HG03457 (cell line): Measurements from ENCODE around the gene C1R.

ENCODE experiments used
- ATAC-seq: cut with Tn5 transposase; IDR thresholded peaks from one replicate; pipeline ENCODE4 v1.9.1; 2021; ENCODE audit warnings: moderate number of reproducible peaks; ENCODE audit not compliant: unreplicated experiment

The C1R gene

GRCh38 chr12:7100239-7100638 is 8.0 kb upstream of the C1R start:
- no peak for ATAC-seq

GRCh38 chr12:7099290-7099996 is 7.2 kb upstream of the C1R start:
- ATAC-seq = no peak

GRCh38 chr12:7096979-7097378 is 4.7 kb upstream of the C1R start:
- no peak for ATAC-seq

GRCh38 chr12:7096006-7096932 is 4.0 kb upstream of the C1R start:
- no peak for ATAC-seq

- no peak for ATAC-seq
Observed at GRCh38 chr12:7093892-7094291, 1.6 kb upstream of the C1R start.

GRCh38 chr12:7093486-7093885 is 1.2 kb upstream of the C1R start:
- ATAC-seq = no peak

- ATAC-seq = no peak
Observed at GRCh38 chr12:7092986-7093460, 778 bp upstream of the C1R start.

GRCh38 chr12:7091660-7092228 is 501 bp downstream of the C1R start:
- no peak for ATAC-seq

GRCh38 chr12:7091171-7091570 is 1.1 kb downstream of the C1R start:
- no peak for ATAC-seq

GRCh38 chr12:7090222-7090998 is 1.8 kb downstream of the C1R start:
- no peak for ATAC-seq

- ATAC-seq = no peak
Observed at GRCh38 chr12:7089196-7089871, 2.9 kb downstream of the C1R start.

- no peak for ATAC-seq
Observed at GRCh38 chr12:7083125-7083524, 9.1 kb downstream of the C1R start.

- ATAC-seq = no peak
Observed at GRCh38 chr12:7081037-7081436, 11.2 kb downstream of the C1R start.

- no peak for ATAC-seq
Observed at GRCh38 chr12:7079826-7080125, 12.5 kb downstream of the C1R start.

- ATAC-seq = no peak
Observed at GRCh38 chr12:7078163-7078562, 14.1 kb downstream of the C1R start.

- no peak for ATAC-seq
Observed at GRCh38 chr12:7076493-7076892, 15.8 kb downstream of the C1R start.

- ATAC-seq = no peak
Observed at GRCh38 chr12:7075939-7076338, 16.3 kb downstream of the C1R start.

GRCh38 chr12:7075518-7075917 is 16.7 kb downstream of the C1R start:
- ATAC-seq = no peak

GRCh38 chr12:7073946-7074345 is 18.3 kb downstream of the C1R start:
- ATAC-seq = no peak

GRCh38 chr12:7072554-7072953 is 19.7 kb downstream of the C1R start:
- ATAC-seq = no peak

- ATAC-seq = no peak
Observed at GRCh38 chr12:7072035-7072434, 20.2 kb downstream of the C1R start.
